ENCODE results near the gene AFG3L2.

The AFG3L2 gene

DNA sequence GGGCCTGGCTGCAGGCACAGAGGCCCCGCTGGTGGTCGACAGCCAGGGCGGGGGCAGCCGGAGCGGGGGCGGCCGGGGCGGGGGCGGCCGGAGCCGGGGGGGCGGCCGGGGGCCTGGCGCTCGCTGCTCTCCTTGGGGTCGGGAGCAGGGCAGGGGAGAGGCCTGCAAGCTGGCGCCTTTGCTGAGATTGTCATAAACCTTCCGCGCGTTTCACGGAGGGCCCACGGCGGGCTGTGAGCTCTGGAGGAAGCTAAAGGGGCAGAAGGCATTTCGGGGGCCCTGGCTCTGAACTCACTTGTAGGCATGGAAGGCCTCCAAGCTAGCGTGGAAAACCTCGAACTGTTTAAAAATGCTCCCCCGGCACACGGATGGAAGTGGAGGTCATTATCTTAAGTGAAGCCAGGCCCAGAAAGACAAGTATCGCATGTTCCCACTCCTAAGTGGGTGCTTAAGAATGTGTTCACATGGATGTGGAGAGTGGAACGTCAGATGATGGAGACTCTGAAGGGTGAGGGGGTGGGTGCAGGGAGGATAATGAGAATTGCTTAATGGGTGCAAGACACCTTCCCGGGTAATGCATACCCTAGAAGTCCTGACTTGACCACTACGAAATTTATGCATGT lies 31.3 kb upstream of the AFG3L2 start:
- ChIA-PET POLR2A (interaction anchor here (0.6 kb wide), 1 partner anchor 263 kb away, joined by 4 read pairs; no protein-coding TSS in a partner anchor), CTCF (interaction anchor here (1.4 to 4.4 kb wide), 4 partner anchors 11 to 80 kb away, joined by 3 to 31 read pairs (median 6); no protein-coding TSS in a partner anchor)
- TF ChIP-seq, protein P1, sequence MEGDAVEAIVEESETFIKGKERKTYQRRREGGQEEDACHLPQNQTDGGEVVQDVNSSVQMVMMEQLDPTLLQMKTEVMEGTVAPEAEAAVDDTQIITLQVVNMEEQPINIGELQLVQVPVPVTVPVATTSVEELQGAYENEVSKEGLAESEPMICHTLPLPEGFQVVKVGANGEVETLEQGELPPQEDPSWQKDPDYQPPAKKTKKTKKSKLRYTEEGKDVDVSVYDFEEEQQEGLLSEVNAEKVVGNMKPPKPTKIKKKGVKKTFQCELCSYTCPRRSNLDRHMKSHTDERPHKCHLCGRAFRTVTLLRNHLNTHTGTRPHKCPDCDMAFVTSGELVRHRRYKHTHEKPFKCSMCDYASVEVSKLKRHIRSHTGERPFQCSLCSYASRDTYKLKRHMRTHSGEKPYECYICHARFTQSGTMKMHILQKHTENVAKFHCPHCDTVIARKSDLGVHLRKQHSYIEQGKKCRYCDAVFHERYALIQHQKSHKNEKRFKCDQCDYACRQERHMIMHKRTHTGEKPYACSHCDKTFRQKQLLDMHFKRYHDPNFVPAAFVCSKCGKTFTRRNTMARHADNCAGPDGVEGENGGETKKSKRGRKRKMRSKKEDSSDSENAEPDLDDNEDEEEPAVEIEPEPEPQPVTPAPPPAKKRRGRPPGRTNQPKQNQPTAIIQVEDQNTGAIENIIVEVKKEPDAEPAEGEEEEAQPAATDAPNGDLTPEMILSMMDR (IDR thresholded peaks at IDR 0.05; ENCODE audit: control extremely low read depth, extremely low read depth, low read depth, missing control alignments): no peak
- no peak for DNase-seq (ENCODE audit: extremely low spot score)

DNA sequence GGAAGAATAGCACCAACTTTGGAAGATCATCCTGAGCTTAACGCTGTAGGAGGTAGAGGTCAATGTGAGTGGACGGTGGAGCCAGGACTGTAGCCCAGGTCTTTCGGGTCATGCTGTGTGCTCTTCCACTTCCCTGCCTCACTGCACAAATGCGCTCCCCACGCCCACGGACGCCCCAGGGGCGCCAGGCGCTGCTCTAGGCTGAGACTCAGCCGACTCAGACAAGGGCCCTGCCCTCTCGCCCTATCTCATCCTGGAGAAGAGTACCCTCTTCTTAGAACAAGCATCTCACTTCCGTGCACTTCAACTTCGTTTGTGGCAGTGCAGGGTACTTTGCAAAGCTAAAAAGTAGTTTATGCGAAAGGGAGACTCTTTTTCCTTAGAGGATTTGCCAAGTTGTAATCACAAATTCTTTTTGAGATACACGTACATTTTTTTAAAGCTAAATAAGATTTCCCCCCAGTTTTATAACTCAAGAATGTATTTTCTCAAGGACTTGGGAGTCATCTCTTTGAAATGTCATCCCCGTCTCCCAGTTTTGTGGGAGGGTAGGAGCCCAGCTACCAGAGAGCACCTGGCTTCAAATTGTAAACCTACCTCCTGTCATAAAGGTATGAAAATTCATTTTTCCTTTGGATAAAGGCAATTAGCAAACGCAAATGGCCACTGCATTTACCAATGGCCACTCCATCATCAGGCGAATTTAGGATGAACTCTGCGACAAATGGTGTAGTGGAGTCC lies 29.5 kb upstream of the AFG3L2 start:
- CTCF ChIA-PET: interaction anchor here (2.4 to 4.4 kb wide), 2 partner anchors 12 to 15 kb away, joined by 7 to 31 read pairs; no protein-coding TSS in a partner anchor
- TF ChIP-seq, protein P1 (IDR thresholded peaks at IDR 0.05; ENCODE audit: control extremely low read depth, extremely low read depth, low read depth, missing control alignments): no peak
- POLR2A ChIA-PET: no interaction called here
- DNase-seq (ENCODE audit: extremely low spot score): no peak

DNA sequence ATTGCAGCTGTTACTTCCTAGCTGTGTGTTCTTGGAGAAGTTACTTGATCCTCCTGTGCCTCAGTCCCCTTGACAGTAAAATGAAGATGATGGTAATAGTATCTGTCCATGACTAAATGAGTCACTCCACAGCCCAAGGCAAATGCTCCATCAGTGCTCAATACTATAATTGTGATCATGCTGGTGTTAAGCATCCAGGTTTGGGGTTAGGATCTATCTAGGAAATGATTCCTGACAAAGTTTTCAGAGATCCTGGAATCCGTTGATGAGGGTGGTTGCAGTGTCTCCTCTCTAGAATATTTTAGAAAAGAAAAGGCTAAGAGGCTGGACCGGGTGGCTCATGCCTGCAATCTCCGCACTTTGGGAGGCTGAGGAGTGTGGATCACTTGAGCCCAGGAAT lies 28.0 kb upstream of the AFG3L2 start:
- ChIA-PET CTCF (interaction anchor here (4.4 kb wide), 1 partner anchor 13 kb away, joined by 31 read pairs; no protein-coding TSS in a partner anchor), POLR2A (no interaction called here)
- DNase-seq (ENCODE audit: extremely low spot score): no peak
- TF ChIP-seq, protein P1 (IDR thresholded peaks at IDR 0.05; ENCODE audit: control extremely low read depth, extremely low read depth, low read depth, missing control alignments): no peak

DNA sequence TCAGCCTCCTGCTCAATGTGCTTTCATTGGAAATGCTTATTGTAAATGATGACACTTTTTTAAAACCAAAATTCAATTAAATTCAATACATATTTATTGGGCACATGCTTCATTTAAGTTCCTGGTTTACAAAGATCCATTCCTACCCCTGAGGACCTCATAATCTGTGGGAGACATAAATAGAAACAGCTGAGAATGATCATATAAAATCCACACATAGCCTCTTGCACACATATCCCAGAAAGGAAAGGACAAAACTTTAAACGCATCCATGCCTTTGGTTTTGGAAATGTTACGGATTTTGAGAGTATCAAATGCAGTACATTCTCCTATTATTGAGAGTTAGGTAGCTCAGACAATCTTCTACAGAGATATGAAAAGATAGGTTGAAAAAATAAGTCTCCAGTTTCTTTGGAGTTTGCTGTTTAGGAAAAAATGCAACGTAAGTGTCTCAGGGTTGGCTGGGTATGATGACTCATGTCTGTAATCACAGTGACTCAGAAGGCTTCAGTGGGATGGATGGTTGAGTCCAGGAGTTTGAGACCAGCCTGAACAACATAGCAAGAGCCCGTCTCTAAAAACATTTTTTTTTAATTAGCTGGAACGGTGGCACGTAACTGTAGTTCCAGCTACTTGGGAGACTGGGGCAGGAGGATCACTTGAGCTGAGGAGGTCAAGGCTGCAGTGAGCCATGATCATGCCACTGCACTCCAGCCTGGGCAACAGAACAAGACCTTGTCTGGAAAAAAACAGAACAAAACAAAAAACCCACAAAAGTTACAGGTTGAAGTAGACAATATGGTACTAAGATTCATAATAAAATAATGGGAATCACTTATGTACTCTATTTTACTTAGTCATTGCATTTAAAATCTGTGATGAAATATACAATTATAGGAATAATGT lies 26.8 kb upstream of the AFG3L2 start:
- POLR2A ChIA-PET: no interaction called here

DNA sequence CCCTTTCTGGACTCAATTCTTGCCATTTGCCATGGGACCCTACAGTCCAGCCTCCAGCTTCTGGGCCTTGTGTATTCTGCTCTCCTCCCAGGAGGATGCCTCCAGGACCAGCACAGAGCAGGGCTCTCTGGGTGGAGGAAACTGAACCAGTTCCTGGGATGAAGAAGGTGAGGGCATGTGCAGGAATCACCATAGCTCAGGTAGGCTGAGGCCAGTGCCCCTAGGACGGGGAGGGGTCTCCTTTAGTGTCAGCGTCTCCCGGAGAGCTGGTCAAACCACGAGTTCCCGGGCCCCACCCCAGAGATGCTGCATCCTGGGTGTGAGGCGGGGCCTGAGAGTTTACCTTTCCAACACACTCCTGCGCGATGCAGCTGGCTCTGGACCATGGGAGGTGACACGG lies 24.9 kb upstream of the AFG3L2 start:
- ChIA-PET POLR2A (interaction anchor here (0.6 kb wide), 1 partner anchor 10 kb away, joined by 3 read pairs; no protein-coding TSS in a partner anchor), CTCF (interaction anchor here (0.7 to 2.4 kb wide), 6 partner anchors 8 to 257 kb away, joined by 3 to 16 read pairs (median 5); no protein-coding TSS in a partner anchor)
- TF ChIP-seq, protein P1 (IDR thresholded peaks at IDR 0.05; ENCODE audit: control extremely low read depth, extremely low read depth, low read depth, missing control alignments): no peak

More for the DNA sequence above, 26.8 kb upstream of the AFG3L2 start:
- DNase-seq (ENCODE audit: extremely low spot score): no peak
- CTCF ChIA-PET: interaction anchor here (1.0 to 4.4 kb wide), 4 partner anchors 12 to 267 kb away, joined by 3 to 31 read pairs (median 6); no protein-coding TSS in a partner anchor
- TF ChIP-seq, protein P1 (IDR thresholded peaks at IDR 0.05; ENCODE audit: control extremely low read depth, extremely low read depth, low read depth, missing control alignments): no peak

DNA sequence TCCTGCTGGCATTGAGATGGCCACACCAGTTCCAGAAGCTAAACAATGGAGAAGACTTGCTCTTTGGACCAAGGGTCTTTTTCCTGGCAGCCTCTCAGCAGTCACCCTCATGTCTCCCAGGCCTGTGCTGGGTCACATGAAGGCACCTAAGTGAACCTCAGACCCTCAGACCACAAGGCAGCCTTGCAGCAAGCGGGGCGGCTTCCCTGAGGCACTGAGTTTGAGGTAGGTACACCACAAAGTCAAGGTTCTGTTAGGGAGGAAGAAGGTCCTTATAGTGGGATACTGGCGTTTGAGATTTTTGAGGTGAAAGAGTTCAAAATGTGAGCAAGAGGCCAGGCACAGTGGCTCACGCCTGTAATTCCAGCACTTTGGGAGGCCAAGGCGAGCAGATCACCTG lies 22.2 kb upstream of the AFG3L2 start:
- TF ChIP-seq, protein P1 (IDR thresholded peaks at IDR 0.05; ENCODE audit: control extremely low read depth, extremely low read depth, low read depth, missing control alignments): no peak
- ChIA-PET CTCF (no interaction called here), POLR2A (no interaction called here)
- no peak for DNase-seq (ENCODE audit: extremely low spot score)

More for the DNA sequence above, 24.9 kb upstream of the AFG3L2 start:
- DNase-seq (ENCODE audit: extremely low spot score): no peak

Measured in GM10248 (cell line).